HG03457 (cell line): ENCODE results near the gene PDSS2.
"Not testable (repeated sequence)": the region's sequence is repeated elsewhere in the genome, so short reads cannot be mapped to it uniquely, and the experiment has no call there.

Source experiments
- ATAC-seq: cut with Tn5 transposase; IDR thresholded peaks from one replicate; pipeline ENCODE4 v1.9.1; 2021; ENCODE audit warnings: moderate number of reproducible peaks; ENCODE audit not compliant: unreplicated experiment

PDSS2 gene

DNA sequence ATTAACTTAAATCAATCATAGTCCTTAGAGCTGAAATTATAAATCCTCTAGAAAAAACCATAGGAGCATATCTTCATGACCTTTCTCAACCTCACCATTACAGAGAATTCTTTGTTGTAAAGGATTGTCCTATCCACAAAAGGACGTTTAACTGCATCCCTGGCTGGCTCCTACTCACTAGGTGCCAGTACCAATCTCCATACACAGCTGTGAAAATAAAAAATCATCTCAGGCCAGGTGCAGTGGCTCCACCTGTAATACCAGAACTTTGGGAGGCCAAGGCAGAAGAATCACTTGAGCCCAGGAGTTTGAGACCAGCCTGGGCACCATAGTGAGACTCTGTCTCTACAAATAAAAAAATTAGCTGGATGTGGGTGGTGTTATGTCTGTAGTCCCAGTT lies 89.9 kb downstream of the PDSS2 start:
- ATAC-seq, result no peak

DNA sequence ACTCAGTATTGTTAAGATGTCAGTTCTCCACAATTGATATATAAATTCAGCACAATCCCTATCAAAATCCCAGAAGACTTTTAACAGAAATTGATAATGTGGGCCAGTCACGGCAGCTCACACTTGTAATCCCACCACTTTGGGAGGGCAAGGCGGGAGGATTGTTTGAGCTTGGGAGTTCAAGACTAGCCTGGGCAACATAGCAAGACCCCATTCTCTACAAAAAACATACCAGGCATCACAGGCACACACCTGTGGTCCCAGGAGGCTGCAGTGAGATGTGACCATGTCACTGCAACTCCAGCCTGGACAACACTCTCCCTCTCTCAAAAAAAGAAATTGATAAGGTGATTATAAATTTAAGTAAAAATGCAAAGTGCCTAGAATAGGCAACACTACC lies 90.9 kb downstream of the PDSS2 start:
- ATAC-seq, result no peak

DNA sequence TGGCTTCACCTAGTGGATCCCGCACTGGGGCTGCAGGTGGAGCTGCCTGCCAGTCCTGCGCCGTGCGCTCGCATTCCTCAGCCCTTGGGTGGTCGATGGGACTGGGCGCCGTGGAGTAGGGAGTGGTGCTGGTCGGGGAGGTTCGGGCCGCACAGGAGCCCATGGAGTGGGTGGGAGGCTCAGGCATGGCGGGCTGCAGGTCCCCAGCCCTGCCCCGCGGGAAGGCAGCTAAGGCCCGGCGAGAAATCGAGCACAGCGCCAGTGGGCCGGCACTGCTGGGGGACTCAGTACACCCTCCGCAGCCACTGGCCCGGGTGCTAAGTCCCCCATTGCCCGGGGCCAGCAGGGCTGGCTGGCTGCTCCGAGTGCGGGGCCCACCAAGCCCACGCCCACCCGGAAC lies 95.2 kb downstream of the PDSS2 start:
- not testable (repeated sequence) for ATAC-seq

DNA sequence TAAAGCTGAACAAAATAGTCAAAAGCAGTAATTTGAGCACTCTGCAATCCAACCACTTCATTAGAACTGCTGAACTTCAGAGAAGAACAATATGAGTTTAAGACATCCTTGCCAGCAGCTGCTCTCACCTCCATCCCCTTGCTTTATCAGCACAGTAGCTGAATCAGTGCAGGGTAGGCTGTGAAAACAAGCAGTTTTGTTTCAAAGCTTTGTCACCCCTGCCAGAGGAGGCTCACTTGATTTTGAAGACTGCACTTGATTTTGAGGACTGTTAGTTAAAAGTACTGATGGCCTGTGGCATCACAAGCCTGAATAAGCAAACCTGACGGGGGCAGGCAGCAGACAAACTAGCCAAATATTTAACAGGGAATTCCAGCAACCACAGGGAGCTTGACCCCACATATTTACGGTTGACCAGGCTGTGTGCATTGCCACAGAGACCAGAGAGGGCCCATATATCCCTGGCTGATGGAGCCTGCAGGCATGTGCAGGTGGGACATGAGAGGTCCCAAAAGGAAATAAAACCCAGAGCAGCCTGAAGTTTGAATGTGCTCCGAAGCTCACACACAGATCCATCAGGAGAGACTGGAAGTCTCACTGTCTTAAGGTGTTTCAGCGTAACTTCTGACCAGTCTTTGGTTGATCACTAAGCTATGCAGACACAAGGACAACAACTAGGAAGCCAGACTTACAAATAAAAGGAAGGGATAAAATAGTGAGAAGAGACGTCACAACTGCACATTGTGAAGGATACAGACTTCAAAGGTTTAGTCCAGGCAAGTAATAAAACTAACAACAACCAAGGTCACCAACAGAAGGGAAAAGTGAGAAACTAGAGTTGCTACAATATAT lies 97.4 kb downstream of the PDSS2 start:
- no peak for ATAC-seq

DNA sequence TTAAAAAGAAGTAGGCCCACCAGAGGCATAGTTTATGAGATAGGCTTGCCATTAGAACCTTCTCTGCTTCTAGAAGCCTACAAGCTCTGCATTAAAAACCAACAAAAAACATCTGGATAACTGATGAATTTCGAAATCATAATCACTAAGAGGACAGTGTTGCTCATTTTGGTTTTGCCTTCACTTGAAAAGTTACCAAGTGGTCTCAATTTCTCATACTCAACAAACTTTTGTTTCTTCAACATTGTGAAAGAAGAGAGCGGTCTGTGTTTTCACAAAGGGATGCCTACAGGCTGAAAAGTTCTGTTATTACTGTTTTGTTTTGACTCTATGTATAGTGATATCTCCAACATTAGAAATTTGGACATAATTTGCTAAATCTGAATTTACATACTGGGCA lies 98.9 kb downstream of the PDSS2 start:
- no peak for ATAC-seq

DNA sequence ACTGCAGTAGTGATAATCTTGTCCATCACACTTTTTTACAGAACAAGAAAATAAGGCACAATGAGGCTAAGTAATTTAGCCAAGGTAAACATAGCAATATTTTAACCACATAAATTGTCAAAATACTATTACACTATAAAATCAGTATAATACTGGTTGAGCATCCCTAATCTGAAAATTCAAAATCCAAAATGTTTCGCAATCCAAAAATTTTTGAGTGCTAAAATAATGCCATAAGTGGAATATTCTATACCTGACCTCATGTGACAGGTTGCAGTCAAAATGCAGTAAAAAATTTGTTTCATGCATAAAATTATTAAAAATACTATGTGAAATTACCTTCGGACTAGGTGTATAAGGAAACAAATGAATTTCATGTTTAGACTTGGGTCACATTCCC lies 101.5 kb downstream of the PDSS2 start:
- ATAC-seq, result no peak

DNA sequence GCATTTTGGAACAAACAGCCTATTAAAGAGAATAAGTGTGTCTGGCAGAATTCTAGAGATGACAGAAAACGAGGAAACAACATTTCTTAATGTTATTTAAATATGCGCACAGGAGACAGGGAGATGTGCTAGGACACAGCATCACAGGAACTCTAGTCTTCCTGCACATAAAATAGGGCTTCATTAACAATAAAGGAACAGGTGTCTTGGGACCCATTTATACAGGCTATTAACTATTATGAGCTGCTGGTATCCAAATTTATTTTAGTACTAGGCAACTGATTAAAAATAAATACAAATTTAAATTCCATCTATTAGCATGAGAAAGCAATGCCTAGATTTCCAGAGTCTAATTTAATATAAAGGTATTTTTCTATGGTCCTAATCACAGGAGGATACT lies 102.3 kb downstream of the PDSS2 start:
- ATAC-seq, result no peak

DNA sequence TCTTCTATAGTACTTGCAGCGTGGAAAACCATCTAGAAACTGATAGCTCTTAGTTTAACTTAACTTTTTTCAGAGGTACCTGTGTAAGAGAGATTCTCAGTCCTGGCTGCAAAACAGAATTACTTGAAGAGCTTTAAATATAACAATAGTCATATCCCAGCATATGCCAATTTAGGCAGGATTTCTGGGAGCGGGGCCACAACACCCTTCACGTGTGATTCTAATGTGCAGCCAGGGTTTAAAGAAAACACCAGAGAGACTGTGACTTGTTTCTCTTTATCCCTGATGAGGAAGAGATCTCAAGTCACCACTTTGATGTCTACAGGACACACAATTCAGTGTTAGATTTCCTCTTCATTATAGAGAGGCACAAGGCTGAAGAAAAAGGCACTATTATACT lies 103.7 kb downstream of the PDSS2 start:
- no peak for ATAC-seq

DNA sequence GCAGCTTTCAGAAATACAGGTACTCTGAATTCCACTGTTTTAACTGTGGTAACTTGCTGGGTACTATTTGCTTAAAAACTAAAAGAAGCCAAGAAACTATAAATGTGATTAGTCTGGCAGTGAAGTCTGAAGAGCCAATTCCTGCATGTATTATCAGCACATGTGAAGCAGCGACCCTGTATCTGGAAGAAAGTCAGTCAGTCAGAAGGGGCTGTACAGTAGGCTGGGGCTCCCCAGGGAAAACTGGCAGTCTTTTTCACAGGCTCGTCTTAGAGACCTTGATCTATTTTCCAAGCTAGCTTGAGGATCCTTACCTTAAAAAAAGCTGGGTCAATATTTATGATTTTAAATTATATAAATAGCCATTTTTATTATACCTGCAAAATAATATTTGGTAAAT lies 104.9 kb downstream of the PDSS2 start:
- no peak for ATAC-seq

DNA sequence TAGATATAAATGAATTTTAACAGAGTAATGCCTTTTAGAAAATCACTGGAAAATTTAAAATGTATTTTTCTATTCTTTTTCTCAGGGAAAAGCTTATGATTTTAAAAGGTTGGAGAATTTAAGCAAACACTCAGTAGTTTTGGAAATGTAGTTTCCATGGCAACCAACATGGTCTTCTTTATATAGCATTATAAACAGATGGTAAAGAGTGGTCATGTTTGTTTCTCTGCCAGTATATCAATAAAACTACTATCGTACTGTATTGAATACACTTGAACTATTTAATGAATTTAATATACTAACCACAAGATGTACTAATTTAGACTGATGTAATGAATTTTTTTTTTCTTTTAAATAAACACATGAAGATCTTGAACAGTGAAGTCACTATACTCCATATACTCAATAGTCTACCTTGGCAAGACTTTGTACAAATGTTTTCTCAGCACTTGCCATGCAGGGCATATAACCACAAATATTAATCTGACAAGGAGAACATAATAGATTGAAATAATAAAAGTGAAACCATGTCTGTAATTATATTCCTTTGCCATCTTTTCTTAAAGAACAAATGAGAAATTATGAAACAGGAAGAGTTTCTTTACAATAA lies 105.5 kb downstream of the PDSS2 start:
- no peak for ATAC-seq

DNA sequence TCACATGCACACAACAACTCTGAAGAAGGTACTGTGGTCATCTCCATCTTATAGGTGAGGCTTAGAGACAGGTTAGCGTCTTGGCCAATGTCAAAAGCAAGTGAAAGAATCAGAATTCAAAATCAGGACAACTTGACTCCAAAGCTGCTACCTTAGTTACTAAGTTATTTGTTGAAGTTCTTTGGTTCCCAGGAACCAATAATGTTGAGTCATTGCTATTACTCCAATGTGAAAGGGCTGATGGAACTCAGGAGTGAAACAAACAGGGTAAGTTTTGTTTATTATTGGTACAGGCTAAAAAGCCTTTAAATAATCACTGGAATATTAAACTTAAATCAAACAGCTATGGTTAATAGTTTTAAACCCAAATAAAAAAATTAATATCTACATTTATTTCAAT lies 111.1 kb downstream of the PDSS2 start:
- ATAC-seq, result no peak

DNA sequence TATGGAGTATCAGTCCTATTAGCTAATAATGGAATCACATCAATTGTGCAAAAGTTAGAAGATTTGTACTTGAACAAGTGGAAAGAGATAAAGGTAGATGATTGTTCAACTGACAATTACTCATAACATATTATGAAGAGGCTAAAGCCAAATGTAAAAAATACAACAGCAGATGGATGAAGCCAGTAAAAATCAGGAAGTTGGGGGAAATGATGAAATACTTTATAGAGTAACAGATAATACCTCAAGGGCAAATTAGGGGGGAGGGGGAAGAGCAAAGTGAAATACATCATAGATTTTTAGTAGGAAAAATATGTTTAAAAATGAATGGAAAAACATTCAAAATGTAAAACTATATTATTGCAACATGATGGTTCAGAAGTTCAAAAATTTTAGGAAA lies 114.0 kb downstream of the PDSS2 start:
- ATAC-seq, result no peak

DNA sequence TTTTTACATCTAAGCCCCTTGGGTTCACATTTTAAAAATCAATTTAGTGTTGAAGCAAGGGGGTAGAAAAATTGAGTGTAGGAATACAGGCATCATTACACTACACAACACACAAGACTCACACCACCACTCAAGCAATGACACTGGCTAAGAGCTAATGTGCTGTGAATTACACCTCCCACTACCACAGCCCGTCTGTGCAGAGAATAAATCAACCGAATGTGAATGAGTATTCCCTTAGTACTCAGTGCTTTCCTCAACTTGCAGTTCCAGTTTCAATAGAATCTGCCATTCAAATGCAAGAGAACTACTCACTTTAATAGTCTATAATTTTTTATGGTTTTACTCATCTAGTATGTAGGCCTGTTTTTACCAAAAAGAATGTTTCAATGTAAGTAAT lies 114.4 kb downstream of the PDSS2 start:
- ATAC-seq, result no peak

DNA sequence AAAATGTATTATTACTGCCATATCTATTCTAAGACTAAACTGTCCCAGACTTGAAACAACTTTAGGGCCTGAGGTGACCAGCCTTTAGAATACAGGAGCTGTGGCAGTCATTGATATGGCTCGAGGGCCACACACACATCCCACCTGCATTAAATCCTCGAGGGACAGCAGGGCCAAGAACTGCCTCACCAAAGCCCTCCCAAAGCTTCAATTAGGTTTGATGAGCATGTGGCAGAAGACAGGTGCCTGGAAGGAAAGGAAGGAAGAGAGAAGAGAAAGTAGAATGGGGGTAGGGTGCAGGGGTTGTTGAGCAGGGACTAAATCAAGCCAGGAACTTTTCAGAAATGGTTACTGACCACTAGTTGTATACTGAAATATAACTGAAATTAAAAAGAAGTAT lies 115.0 kb downstream of the PDSS2 start:
- no peak for ATAC-seq

DNA sequence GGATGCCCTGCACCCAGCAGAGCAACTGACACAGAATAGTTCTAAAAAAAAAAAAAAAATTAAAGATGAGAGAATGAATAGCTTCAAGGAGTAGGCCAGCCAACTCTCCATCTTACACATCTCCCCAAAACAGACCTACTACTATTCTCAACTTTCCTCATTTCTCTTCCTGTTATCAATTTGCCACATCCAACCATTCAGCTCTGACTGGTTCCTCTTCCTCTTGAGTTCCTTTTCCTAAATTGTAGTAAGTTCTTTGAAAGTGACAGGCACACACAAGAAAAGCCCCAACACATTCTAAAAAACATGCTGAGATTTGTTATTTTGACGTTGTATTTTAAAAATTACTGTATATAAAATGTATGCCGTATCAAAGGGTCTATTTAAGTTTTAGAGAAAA lies 117.2 kb downstream of the PDSS2 start:
- ATAC-seq, result no peak

DNA sequence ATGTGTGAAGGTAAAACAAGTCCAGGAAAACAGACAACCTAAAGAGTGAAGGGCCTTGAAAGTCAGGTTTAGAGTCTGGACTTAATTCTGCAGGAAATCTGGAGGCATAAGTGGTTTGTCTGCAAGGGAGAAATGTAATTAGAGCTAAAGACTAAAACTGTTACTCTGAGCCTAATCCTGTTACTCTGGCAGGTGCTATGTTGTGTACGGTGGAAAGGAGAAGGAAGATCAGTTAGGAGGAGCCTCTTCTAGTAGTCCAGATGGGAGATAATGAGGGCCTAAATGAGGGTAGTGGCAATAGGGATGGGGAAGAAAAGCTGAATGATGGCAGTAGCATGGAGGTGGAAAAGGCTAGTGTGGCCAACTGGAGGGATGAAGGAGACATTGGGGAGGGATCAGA lies 118.5 kb downstream of the PDSS2 start:
- no peak for ATAC-seq

DNA sequence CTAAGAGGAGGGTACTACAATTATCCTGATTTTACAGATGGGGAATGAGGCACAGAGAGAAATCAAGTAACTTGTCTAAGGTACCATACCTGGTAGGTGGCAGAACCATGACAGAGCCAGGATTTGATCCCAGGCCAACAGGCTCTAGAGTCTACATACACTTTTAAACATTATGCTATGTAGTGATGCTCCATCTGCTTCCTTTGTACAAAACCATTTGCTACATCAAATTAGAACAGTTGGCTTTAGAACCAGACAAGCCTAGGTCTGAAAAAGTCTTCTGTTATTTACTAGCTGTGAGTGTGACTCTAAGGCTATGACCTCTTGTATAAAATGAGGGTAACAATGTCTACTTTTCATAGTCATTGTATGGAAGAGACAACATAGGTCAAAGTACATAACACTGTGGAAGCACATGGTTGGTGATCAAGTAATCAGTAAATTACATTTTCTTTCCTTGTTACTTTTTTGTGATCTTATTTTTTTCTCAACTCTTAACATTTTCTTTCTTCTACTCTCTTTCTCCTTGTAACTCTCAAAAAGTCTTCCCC lies 122.1 kb downstream of the PDSS2 start:
- no peak for ATAC-seq

DNA sequence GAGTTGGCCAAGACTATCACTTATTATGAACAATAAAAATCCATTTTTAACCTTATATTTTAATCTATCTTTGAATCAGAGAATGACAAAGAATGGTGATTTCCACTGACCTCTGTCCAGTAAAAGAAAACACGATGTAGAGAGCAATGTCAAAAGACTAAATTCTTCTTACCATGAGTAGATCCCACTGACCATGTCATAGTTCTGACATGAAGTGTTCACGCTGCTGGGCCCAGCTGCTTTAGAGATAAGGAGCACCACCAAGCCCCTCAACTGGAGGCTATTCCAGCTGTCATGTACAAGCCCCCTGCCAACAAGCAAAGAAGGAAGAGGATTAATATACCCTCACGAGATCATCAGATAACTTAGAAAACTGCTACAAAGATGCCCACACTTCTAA lies 125.3 kb downstream of the PDSS2 start:
- no peak for ATAC-seq

DNA sequence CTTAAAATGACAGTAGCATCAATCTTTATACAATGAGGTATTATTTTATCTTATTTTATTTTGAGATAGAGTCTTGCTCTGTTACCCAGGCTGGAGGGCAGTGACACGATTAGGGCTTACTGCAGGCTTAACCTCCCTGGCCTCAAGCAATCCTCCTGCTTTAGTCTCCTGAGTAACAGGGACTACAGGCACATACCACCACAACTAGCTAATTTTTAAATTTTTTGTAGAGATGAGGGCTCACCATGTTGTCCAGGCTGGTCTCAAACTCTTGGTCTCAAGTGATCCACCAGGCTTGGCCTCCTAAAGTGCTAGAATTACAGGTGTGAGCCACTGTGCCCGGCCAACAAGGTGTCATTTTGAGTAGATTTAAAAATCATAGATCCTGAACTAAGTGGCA lies 125.9 kb downstream of the PDSS2 start:
- ATAC-seq, result no peak

DNA sequence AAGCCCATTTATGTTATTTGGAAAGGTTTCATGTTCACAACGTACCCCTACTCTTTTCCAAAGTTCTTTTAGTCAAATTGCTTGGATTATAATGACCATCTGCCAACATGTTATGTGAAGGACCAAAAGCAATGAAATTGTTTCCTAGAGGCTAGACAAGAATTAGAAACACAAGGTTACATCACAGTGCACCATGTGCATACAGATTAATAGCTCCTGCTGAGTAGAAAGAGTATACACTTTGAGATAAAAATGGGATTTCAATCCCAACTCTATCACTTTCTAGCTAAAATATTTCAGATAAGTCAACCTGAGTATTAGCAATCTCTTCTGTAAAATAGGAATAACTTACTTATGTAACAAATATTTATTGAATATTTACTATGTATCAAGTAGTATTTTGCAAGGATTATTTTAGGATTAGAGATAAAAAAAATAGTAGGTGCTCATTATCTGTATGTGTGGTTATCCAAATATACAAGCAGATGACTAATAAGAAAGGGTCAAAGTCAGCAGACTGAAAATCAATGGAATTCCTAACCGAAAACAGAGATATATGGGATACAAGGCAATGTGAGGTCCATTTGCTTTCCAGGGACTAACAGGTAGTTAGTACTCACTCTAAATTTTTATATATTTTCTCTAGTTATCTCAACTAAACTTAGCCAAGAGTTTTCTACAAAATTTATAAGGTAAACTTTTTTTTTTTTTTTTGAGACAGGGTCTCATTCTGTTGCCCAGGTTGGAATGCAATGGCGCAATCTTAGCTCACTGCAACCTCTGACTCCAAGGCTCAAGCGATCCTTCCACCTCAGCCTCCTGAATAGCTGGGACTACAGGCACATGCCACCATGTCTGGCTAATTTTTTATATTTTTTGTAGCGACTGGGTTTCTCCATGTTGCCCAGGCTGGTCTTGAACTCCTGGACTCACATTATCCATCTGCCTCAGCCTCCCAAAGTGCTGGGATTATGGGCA lies 127.7 kb downstream of the PDSS2 start:
- ATAC-seq, result no peak

DNA sequence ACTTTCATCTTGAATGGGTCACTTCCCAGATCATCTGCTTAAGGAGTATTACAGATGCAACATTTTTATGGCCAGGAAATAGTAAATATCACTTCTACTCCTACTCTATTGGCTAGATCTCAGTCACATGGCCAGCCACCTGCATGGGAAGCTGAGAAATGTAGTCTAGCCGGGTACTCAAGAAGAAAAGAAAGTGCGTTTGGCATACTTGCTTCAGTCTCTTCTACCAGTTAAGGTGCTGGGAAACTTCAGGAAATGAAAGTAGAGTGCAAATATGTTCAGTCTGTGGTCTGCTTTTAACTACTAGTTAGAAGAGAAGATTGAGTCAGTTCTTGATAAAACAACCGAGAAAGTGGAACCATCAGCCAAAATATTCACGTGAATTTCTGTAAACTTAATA lies 129.2 kb downstream of the PDSS2 start:
- peak; percentile 94 for ATAC-seq
